Measurements from ENCODE around the gene JKAMP. TPM values are rescaled to one million over a fixed set of nuclear protein-coding genes. Genes with fewer than 3 reads are reported as not detected.

The JKAMP gene
- total RNA-seq, 1 donor from 2014 or later = 44.6 TPM

- H3K36me3 ChIP-seq = peaks cover 61% of the 10 kb centered on the region
- intact Hi-C loops (cut with DNase I) = no loop called here
- TF ChIP-seq, protein P1, sequence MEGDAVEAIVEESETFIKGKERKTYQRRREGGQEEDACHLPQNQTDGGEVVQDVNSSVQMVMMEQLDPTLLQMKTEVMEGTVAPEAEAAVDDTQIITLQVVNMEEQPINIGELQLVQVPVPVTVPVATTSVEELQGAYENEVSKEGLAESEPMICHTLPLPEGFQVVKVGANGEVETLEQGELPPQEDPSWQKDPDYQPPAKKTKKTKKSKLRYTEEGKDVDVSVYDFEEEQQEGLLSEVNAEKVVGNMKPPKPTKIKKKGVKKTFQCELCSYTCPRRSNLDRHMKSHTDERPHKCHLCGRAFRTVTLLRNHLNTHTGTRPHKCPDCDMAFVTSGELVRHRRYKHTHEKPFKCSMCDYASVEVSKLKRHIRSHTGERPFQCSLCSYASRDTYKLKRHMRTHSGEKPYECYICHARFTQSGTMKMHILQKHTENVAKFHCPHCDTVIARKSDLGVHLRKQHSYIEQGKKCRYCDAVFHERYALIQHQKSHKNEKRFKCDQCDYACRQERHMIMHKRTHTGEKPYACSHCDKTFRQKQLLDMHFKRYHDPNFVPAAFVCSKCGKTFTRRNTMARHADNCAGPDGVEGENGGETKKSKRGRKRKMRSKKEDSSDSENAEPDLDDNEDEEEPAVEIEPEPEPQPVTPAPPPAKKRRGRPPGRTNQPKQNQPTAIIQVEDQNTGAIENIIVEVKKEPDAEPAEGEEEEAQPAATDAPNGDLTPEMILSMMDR (IDR thresholded peaks at IDR 0.05) = no peak
- H3K4me3 ChIP-seq = no peak overlapping the region
- H3K4me1 ChIP-seq = peaks cover 2% of the 10 kb centered on the region
- DNase-seq (no peak), ATAC-seq (no peak)
- H3K27me3 ChIP-seq (ENCODE audit: low read depth) = no peaks in the 10 kb centered on the region
- H3K27ac ChIP-seq = no peak overlapping the region
- H3K9me3 ChIP-seq = no peaks in the 10 kb centered on the region
These were observed 8.6 kb upstream of the JKAMP start for GRCh38 chr14:59475709-59476108.

GRCh38 chr14:59478540-59478939 lies 5.8 kb upstream of the JKAMP start:
- Histone ChIP-seq H3K36me3 (peaks cover 43% of the 10 kb centered on the region), H3K27me3 (ENCODE audit: low read depth) (no peaks in the 10 kb centered on the region), H3K9me3 (no peaks in the 10 kb centered on the region), H3K27ac (no peak overlapping the region), H3K4me1 (peaks cover 29% of the 10 kb centered on the region), H3K4me3 (no peak overlapping the region)
- ATAC-seq = no peak
- TF ChIP-seq, protein P1 (IDR thresholded peaks at IDR 0.05) = no peak
- intact Hi-C loops (cut with DNase I) = no loop called here
- DNase-seq = no peak

DNA sequence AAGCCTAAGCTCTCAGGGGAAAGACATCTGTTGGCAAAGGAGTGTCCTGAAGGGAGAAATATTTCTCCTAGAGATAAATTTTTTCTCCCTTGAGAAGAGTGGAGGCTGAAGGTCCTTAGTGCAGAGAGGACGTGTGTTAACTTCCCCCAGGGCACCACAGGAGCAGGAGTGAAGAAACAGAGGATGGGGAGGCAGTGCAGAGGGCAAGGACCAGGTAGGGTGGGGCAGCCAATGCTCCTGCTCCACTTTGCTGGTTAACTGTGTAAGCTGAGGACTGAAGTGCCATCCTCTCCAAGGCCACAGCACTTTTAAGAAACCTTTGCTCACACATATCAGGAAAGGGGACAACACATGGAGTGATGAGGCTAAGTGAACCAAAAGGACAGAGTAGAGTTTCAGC lies 4.2 kb upstream of the JKAMP start:
- intact Hi-C loops (cut with DNase I) = no loop called here
- Histone ChIP-seq H3K27me3 (ENCODE audit: low read depth) (no peaks in the 10 kb centered on the region), H3K27ac (no peak overlapping the region), H3K9me3 (no peaks in the 10 kb centered on the region), H3K36me3 (peaks cover 27% of the 10 kb centered on the region), H3K4me1 (peaks cover 30% of the 10 kb centered on the region), H3K4me3 (no peak overlapping the region)
- no peak for ATAC-seq
- DNase-seq = no peak
- TF ChIP-seq, protein P1 (IDR thresholded peaks at IDR 0.05) = no peak

GRCh38 chr14:59481407-59481806 lies 2.9 kb upstream of the JKAMP start:
- H3K9me3 ChIP-seq = no peaks in the 10 kb centered on the region
- H3K4me1 ChIP-seq = peaks cover 42% of the 10 kb centered on the region
- peaks cover 15% of the 10 kb centered on the region for H3K36me3 ChIP-seq
- intact Hi-C loops (cut with DNase I) = no loop called here
- no peak overlapping the region for H3K4me3 ChIP-seq
- no peaks in the 10 kb centered on the region for H3K27me3 ChIP-seq (ENCODE audit: low read depth)
- no peak overlapping the region for H3K27ac ChIP-seq
- ATAC-seq (no peak), DNase-seq (no peak)
- TF ChIP-seq, protein P1 (IDR thresholded peaks at IDR 0.05) = no peak

GRCh38 chr14:59481871-59482540 lies 2.3 kb upstream of the JKAMP start:
- H3K27ac ChIP-seq = peak overlapping the region; percentile 95
- DNase-seq = no peak
- peak overlapping the region; percentile 79 for H3K4me3 ChIP-seq
- ATAC-seq = no peak
- H3K27me3 ChIP-seq (ENCODE audit: low read depth) = no peaks in the 10 kb centered on the region
- H3K4me1 ChIP-seq = peaks cover 48% of the 10 kb centered on the region
- no peaks in the 10 kb centered on the region for H3K9me3 ChIP-seq
- peaks cover 9% of the 10 kb centered on the region for H3K36me3 ChIP-seq
- TF ChIP-seq, protein P1 (IDR thresholded peaks at IDR 0.05) = no peak
- intact Hi-C loops (cut with DNase I) = no loop called here
